HG03135 (cell line): ENCODE measurements around the gene ACOT7.

Experiments
- ATAC-seq: cut with Tn5 transposase; IDR thresholded peaks from one replicate; pipeline ENCODE4 v1.9.1; 2021; ENCODE audit warnings: mild to moderate bottlenecking, moderate library complexity; ENCODE audit not compliant: unreplicated experiment

ACOT7 gene

DNA sequence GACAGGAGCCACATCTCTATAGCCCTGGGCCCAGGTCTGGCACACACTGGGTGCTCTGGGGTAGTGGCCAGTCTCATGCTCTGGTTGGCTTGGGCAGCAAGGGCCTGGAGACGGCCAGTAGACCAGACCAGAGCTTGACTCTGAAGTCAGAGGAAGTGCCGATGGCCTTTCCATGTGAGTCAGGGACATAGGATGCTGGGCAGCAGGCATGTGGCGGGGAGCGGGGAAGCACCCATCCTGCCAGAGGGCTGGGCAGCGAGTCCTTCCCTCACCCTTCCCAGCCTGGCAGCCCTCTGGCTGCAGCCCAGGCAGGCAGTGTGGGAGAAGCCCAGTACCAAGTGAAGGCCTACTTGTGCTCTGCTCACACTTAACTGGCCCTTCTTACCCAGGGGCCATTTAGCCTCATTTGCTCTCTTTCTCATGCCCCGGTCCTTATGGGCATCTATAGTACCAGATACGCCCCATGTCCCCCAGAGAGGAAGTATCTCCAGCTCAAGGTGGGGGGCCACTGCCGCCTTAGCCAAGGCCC is 136.0 kb downstream of the ACOT7 start:
- ATAC-seq, result no peak

DNA sequence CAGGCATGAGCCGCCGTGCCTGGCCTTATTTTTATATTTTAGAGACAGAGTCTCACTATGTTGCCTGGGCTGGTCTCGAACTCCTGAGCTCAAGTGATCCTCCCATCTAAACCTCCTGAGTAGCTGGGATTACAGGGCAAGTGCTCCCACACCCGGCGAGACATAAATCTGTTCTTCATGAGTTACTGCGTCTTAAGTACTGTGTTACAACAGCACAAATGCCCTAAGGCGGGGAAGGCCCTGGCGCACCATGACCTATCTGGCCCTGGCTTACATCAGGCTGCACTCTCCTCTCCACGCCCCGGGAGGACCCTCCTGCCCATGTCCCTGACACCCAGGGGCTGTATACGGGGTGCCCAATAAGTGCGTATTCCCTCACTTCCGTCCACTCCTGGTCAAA is 136.9 kb downstream of the ACOT7 start:
- no peak for ATAC-seq

- no peak for ATAC-seq
These were observed 138.9 kb downstream of the ACOT7 start for GRCh38 chr1:6254691-6255090.

DNA sequence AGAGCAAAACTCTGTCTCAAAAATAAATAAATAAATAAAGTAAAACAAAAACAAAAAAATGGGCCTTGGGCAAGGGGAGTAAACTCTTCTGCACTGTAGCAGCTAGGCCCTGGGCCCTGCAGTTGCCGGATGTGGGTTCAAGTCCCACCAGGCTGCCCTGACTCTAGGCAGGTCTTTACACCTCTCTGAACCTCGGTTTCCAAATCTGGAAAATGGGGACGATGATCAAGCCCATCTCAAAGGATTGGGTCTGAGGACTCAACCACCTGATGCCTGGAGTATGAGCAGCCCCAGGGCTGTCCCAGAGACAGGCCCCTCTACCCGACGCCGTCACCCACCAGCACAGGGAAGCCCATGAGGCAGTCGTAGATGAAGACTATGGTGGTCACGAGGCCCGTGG is 140.2 kb downstream of the ACOT7 start:
- no peak for ATAC-seq

DNA sequence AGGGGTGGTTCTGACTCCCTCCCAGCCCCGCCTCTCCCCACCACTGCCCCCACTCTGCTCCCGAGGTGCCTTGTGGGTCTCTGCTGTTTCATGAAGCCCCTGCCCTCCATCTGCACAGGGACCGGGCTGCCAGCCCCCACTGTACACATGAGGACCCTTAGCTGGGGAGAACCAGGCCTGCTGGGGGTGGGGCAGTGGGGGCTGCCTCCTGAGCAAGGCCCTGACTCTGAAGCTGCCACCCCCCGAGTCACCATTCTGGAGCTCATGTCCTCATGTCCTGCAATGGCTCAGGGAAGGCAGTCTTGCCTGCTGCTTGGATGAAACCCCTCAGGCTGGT is 141.2 kb downstream of the ACOT7 start:
- no peak for ATAC-seq

DNA sequence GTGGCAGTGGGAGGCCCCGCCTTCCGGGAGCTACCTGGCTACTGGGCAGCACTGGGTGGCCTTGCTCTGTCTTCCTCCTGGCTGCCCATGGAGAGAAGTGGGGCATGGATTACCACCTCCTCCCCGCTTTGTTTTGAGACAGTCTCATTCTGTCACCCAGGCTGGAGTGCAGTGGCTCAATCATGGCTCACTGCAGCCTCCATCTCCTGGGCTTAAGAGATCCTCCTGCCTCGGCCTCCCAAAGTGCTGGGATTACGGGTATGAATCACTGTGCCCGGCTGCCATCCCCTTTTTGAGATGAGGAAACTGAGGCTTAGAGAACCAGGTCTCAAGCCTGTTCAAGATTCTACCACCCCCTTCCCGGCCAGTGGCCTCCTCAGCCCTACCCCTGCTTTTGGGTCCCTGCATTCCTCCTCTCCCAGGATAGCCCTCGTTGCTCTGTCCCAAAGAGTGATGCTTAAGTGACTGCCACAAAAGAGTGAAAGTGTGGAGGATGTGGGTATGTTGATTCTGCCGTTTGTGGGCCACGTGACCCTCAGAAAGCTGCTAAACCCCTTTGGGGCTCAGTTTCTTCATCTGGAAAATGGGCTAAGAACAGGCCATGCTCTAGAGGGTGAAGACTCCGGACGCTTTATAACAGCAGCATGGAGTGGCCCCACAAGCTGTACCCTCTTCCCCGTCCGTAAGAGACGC is 141.7 kb downstream of the ACOT7 start:
- no peak for ATAC-seq

DNA sequence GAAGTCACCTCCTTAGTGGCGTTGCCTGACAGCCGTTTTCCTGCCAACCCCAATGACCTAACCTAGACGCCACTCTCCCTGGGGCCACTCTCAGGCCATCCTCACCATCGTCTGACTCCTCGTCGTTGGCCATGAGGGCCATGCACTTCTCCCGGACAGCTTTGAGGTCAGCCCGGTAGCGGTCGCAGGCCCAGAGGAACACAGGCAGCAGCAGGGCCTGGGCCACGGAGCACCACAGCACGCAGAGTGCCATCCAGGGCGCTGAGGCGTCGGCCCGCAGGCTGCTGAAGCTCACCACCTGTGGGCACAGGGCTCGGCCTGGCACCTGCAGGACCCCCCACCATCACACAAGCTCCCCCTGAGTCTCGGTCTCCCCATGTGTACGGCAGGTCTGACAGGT is 142.3 kb downstream of the ACOT7 start:
- no peak for ATAC-seq

- no peak for ATAC-seq
These were observed 143.6 kb downstream of the ACOT7 start for GRCh38 chr1:6249739-6250689.

- ATAC-seq, result no peak
These were observed 144.4 kb downstream of the ACOT7 start for GRCh38 chr1:6248932-6249738.

DNA sequence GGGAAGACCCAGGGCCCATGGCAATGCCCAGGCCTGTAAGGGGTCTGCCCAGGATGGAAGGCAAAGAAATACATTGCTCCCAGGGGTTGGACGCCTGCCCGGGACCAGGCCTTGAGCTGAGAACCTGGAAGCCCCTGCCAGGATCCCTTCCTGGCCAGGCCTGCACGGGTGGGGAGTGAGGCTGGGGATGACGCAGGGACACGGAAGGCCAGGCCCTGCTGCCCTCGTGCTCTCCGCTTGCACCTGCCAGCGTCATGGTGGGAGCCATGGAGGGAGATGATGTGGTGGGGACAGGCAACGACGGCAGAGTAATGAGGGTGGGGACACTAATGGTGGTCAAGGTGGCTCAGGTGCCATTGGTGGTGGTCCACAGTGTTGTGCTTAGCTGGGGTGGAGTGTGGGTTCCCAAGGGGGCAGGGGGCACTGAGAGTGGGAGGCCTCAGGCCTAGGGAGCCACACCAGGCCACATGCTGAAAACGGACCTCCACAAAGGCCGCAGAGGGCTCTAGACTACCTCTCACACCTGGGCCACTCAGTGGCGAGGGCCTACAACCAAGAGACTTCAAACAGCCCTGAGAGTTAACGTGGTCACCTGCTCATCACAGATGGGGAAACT is 145.3 kb downstream of the ACOT7 start:
- no peak for ATAC-seq

DNA sequence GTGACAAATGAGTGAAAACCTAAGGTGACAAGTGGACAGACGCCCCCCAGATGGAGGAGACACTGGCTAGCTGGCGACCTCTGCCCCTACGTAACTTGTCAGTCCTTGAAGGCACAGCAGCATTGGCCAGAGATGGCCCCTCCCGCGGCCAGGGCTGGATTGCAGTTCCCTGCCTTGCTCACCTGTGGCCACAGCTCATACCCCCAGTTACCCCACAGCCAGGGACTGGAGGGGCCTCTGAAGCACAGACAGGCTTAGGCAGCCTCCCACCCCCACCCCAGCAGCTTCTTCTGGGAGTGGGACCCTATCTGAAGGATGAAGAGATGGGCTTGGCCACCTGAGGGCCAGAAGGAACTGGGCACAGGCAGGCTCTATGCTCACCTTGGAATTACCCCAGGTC is 145.9 kb downstream of the ACOT7 start:
- ATAC-seq, result no peak

- no peak for ATAC-seq
These were observed 146.8 kb downstream of the ACOT7 start for GRCh38 chr1:6246497-6247467.

- no peak for ATAC-seq
These were observed 147.6 kb downstream of the ACOT7 start for GRCh38 chr1:6245869-6246496.

- peak; percentile 49 for ATAC-seq
These were observed 148.3 kb downstream of the ACOT7 start for GRCh38 chr1:6245086-6245868.

GRCh38 chr1:6244401-6245049 is 149.0 kb downstream of the ACOT7 start:
- ATAC-seq, result no peak

- ATAC-seq, result no peak
These were observed 149.6 kb downstream of the ACOT7 start, which contains the start of gene HES3 for GRCh38 chr1:6243993-6244392. Gene HES3 (plus strand): TSS chr1:6244179. CDS start chr1:6244366, 187 bp downstream.

GRCh38 chr1:6243053-6243834 is 150.3 kb downstream of the ACOT7 start:
- no peak for ATAC-seq
